ENCODE measurements around the gene ZNF568.

Gene ZNF568

GRCh38 chr19:36915992-36916830, at the start of gene ZNF568, which contains the start of gene ZNF829:
ZNF568 (plus strand) TSS chr19:36916332; CDS start chr19:36922771, 6,439 bp downstream.
ZNF829 (minus strand) TSS chr19:36916291; CDS start chr19:36915167, 1,124 bp downstream.
- DNase-seq (ENCODE audit: low read depth in 2 of 2), result peak; percentile 78 to 80

GRCh38 chr19:36876993-36877938, 38.9 kb upstream of the ZNF568 start:
- no peak for DNase-seq (ENCODE audit: low read depth in 2 of 2)

- no peak for DNase-seq (ENCODE audit: low read depth in 2 of 2)
Observed at GRCh38 chr19:36891768-36892357, 24.3 kb upstream of the ZNF568 start.

DNA sequence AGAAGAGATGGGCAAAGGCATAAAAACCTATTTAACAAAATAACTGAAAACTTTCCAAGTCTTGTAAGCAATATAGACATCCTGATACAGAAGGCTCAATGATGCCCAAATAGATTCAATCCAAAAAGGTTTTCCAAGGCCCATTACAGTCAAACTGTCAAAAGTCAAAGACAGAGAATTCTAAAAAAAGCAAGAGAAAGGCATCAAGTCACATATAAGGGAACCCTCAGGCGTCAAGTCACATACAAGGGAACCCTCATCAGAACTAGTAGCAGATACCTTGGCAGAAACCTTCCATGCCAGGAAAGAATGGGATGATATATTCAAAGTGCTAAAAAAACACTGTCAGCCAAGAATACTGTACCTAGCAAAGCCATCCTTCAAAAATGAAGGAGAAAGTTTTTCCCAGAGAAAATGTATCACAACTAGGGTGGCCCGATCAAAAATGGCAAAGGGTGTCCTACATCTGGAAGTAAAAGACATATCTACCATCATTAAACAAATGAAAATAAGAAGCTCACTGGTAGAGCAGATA, 21.2 kb upstream of the ZNF568 start:
- no peak for DNase-seq (ENCODE audit: low read depth in 2 of 2)

GRCh38 chr19:36898422-36898821, 17.7 kb upstream of the ZNF568 start:
- no peak for DNase-seq (ENCODE audit: low read depth in 2 of 2)

DNA sequence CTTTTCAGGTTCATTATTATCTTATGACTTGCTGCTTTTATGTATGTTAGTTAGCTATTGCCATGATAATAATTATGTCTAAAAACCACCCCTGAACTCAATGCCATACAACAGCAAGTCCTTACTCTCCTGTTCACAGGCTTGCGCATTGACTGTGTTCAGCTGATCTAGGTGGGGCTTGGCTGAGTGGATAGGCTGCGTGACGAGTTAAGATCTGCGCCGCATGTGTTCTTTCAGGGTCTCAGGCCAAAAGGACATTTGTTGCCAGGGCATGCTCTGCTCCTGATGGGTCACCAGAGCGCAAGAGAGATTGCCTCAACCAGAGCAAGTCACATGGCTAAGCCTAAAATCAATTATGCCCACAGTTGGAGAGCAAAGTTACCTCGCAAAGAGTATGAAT, 859 bp downstream of the ZNF568 start:
- DNase-seq (ENCODE audit: low read depth in 2 of 2), result no peak

DNA sequence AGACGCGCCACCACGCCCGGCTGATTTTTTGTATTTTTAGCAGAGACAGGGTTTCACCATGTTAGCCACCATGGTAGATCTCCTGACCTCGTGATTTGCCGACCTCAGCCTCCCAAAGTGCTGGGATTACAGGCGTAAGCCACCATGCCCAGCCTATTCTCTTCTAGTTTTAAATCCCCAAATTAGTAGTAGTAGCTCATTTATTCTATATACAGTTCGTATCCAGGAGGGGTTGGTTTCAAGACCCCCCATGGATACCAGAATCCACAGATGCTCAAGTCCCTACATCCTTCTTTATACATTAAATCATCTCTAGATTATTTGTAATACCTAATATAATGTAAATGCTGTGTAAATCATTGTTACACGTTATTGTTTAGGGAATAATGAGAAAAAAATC, 2.0 kb downstream of the ZNF568 start:
- DNase-seq (ENCODE audit: low read depth in 2 of 2), result no peak

- DNase-seq (ENCODE audit: low read depth in 2 of 2), result no peak
Observed at GRCh38 chr19:36931684-36932083, 15.6 kb downstream of the ZNF568 start.

DNA sequence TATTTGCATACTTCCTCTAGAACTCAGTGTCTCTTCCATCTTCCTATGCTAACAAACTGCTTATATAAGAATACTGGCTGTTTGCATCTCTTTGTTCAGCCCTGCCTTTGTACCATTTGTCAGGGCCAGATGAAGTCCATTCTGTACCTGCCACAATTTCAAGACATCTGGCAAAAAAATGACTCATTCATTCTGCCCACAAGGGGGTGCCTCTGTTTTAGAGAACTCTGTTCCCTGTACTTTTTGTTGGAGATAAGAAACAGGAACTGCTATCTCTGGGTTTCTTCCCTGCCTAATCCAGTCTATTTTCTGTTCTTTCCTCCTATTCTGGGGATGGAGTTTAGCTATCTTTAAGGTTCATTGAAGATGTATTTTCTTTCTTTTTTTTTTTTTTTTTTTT, 23.0 kb downstream of the ZNF568 start:
- no peak for DNase-seq (ENCODE audit: low read depth in 2 of 2)

DNA sequence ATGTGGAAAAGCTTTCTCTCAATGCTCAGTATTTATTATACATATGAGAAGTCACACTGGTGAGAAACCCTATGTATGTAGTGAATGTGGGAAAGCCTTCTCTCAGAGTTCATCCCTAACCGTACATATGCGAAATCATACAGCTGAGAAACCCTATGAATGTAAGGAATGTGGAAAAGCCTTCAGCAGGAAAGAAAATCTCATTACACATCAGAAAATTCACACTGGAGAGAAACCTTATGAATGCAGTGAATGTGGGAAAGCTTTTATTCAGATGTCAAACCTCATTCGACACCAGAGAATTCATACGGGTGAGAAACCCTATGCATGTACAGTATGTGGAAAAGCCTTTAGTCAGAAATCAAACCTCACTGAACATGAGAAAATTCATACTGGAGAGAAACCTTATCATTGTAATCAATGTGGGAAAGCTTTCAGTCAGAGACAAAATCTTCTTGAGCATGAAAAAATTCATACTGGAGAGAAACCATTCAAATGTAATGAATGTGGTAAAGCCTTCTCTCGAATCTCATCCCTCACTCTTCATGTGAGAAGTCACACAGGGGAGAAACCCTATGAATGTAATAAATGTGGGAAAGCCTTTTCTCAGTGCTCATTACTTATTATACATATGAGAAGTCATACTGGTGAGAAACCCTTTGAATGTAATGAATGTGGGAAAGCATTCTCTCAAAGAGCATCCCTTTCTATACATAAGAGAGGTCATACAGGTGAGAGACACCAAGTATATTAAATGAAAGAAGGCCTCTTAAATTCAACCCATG, 34.4 kb downstream of the ZNF568 start:
- no peak for DNase-seq (ENCODE audit: low read depth in 2 of 2)

GRCh38 chr19:36962346-36962745, 46.2 kb downstream of the ZNF568 start:
- DNase-seq (ENCODE audit: low read depth in 2 of 2), result no peak

DNA sequence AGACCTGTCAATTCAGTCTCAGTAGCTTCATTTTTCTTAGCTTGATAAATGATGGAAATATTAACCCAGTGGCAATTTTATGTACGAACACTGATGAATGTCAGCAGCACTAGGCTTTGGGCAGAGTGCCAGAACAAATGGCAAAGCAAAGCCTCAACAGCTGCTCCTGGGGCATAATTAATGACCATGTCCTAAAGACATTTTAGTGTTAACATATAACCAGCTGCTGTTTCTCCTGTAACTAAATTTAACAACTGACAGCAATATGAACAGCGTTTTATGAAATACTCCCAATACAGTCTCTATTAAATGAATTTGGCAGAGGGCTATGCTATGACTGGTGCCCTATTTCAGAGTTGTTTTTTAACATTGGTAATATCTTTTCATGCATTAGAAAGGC, 47.1 kb downstream of the ZNF568 start:
- DNase-seq (ENCODE audit: low read depth in 2 of 2), result no peak

DNA sequence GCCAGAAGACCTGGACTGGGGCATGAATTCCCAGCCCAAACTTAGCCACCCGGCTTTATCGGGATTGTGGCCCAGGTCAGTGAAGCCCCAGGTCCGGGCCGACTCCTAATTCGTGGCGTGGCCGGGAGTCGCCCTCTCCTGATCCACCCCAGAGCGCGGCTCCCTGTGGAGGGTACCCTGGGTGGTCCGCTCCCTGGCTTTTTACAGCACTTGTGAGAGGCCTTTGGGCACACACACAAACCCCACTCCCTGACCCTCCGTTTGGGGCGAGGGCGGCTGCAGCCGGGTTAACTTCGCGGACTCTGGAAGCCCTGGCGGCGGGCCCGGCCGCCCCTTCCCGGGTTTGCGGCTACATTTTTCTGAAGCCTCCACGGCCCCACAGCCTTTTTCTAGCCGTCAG, 56.4 kb downstream of the ZNF568 start:
- no peak for DNase-seq (ENCODE audit: low read depth in 2 of 2)

DNA sequence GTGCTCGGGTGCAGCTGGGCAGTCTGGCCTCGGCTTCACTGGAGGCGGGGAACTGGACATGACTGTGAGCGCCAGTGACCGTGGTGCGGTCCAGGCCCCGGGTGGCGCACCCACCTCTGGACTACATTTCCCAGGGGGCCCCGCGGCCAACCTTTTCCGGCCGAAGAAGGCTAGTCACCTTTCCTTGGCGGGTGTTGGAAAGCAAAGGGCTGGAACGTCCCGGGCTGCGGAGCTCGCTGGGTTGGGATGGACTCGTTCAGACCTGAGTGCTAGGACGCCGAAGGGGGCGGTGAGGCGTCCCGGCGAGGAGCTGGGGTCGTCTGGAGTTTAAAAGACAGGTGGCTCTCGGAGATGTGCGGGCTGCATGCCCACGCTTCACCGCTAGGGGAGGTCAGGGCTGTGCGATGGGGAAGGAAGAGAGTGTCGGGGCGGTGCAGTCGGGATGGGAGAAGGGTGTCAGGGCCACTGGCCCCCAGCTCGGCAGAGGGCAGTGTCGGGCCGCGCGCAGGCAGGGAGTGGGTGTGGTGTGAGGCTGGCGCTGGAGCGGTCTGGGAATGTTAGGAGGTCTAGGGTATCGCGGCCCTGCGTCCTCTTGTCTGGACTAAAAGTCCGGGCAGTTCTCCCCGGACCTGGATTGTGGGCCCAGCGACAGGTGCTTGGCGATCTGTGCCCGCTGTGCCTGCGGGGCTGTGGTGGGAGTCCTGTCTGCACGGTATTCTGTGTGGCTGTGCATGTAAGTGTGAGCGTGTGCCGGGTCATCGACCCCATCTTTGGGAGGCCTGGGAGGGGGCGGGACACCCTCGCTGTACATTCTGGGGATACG, 57.1 kb downstream of the ZNF568 start:
- peak; percentile 43 to 48 for DNase-seq (ENCODE audit: low read depth in 2 of 2)

DNA sequence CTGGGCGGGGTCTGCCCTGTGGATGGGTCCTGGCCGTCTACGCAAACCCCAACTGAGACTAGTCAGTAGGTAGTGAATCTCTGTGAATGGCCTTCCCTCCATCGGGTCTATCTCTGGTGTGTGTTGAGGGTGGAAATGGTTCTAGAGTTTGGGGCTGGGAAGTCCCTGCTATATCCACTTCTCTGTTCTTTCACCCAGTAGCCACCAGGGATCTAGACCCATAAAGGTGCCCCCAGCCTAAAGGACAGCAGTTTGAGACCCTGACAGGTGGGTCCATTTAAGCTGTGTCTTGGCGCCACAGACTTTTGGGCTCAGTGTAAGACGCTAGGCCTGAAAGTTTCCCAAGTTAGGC, 57.7 kb downstream of the ZNF568 start:
- DNase-seq (ENCODE audit: low read depth in 2 of 2), result no peak

DNA sequence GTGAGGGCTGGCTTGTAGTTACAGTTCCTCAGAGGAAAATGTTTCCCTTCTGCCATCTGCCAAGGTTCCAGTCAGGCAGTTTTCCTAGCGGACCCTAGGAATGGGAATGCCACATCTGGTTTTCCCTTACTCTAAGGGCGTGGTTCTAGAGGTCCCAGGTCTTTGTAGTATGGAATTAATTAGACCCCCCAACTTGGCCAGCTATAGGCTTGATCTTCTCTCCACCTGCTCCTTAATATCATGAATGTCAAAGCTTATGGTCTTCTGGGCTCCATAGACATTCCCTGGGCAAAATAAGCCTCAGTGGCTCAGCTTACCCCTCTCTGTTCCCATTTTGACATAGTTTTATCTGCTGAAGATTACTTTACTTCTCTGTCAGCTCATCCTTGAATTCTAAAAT, 70.0 kb downstream of the ZNF568 start:
- no peak for DNase-seq (ENCODE audit: low read depth in 2 of 2)

GRCh38 chr19:36986601-36987000, 70.5 kb downstream of the ZNF568 start:
- no peak for DNase-seq (ENCODE audit: low read depth in 2 of 2)

GRCh38 chr19:36987091-36987490, 71.0 kb downstream of the ZNF568 start:
- no peak for DNase-seq (ENCODE audit: low read depth in 2 of 2)

DNA sequence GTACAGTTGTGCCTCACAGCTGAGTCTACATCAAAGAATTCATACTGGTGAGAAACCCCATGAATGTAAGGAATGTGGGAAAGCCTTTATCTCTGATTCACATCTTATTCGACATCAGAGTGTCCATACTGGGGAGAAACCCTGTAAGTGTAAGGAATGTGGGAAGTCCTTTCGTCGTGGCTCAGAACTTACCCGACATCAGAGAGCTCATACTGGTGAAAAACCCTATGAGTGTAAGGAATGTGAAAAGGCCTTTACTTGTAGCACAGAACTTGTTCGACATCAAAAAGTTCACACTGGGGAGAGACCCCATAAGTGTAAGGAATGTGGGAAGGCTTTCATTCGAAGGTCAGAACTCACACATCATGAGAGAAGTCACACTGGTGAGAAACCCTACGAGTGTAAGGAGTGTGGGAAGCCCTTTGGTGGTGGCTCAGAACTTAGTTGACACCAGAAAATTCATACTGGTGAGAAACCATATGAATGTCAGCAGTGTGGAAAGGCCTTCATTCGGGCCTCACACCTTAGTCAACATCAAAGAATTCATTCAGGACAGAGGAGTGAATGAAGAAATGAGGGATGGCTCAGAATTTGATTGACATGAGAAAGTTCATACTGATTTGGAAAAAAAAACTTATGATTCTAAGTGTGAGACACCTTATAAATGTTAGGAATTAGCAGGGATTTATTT, 81.2 kb downstream of the ZNF568 start:
- no peak for DNase-seq (ENCODE audit: low read depth in 2 of 2)

GRCh38 chr19:36997843-36998235, 81.7 kb downstream of the ZNF568 start:
- no peak for DNase-seq (ENCODE audit: low read depth in 2 of 2)
